GM12874 (cell line): ENCODE measurements around the gene KIF13A.

ENCODE experiments used
- TF ChIP-seq, protein P1 (sequence below): IDR thresholded peaks from 2 replicates; pipeline ENCODE4 v1.5.1; 2011; ENCODE audit warnings: low read depth, mild to moderate bottlenecking, control low read depth, low read length, moderate library complexity; ENCODE audit not compliant: insufficient read depth

The KIF13A gene

DNA sequence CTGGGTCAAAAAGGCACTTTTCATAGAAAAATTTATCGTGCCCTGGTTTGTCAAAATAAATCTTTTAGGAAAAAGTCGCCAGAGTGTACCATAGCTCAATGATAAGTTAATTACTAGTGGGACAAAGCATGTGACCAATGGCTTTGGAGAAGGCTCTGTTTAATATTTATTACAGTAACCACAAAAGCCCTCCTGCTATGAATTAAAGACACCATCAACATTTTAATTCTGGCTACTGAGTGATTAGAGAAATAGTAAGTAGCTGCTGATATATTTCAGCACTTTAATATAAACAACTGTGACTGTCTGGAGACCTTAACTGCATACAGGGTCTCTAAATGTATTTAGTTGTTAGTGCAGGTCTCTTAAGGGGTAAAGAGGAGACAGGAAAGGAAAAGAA lies 38.3 kb downstream of the KIF13A start:
- TF ChIP-seq, protein P1, sequence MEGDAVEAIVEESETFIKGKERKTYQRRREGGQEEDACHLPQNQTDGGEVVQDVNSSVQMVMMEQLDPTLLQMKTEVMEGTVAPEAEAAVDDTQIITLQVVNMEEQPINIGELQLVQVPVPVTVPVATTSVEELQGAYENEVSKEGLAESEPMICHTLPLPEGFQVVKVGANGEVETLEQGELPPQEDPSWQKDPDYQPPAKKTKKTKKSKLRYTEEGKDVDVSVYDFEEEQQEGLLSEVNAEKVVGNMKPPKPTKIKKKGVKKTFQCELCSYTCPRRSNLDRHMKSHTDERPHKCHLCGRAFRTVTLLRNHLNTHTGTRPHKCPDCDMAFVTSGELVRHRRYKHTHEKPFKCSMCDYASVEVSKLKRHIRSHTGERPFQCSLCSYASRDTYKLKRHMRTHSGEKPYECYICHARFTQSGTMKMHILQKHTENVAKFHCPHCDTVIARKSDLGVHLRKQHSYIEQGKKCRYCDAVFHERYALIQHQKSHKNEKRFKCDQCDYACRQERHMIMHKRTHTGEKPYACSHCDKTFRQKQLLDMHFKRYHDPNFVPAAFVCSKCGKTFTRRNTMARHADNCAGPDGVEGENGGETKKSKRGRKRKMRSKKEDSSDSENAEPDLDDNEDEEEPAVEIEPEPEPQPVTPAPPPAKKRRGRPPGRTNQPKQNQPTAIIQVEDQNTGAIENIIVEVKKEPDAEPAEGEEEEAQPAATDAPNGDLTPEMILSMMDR, result no peak

DNA sequence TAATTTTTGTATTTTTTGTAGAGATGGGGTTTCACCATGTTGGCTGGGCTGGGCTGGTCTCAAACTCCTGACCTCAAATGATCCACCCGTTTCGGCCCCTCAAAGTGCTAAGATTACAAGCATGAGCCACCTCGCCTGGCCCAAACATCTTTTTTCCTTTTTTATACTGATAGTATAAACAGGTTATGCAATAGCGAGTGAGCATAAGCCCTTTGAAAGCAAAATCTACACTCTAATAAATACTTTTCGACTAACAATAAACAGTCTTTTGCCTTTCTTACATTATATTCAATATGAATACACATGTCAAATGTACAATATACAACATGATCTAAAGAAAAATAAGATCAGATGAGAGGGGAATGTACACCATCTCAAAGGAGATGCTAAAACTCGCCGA lies 38.7 kb downstream of the KIF13A start:
- TF ChIP-seq, protein P1, result no peak

DNA sequence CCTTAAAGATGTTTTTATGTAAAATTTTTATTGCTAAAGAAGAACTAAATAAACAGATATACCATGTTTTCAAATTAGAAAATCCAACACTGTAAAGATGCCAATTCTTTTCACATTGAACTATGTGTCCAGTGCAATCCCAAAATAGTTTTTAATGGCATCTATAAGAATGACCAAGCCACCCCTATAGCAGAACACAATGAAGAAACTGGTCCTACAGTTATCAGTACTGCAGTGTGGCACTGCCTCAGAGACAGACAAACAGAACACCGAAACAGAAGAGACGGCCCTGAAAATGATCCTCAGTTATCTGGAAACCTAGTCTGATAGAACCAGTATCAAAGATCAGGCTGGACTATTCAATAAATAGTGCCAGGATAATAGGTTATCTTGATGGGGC lies 41.9 kb downstream of the KIF13A start:
- TF ChIP-seq, protein P1, result no peak

DNA sequence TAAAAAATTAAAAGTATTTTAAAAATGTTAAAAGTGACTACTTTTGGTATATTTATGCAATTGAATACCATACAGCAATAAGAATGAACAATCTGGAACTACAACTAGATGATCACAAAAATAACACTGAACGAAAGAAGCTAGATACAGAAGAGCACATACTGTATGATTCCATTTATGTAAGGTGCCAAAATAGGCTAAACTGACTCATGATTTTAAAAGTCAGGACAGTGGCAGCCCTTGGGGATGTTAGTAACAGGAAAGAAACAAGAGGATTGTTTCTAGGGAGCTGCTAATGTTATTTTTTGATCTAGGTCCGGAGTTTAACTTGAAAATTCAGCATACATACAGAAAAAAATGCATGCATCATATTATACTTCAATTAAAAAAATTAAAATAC lies 42.3 kb downstream of the KIF13A start:
- TF ChIP-seq, protein P1, result no peak

DNA sequence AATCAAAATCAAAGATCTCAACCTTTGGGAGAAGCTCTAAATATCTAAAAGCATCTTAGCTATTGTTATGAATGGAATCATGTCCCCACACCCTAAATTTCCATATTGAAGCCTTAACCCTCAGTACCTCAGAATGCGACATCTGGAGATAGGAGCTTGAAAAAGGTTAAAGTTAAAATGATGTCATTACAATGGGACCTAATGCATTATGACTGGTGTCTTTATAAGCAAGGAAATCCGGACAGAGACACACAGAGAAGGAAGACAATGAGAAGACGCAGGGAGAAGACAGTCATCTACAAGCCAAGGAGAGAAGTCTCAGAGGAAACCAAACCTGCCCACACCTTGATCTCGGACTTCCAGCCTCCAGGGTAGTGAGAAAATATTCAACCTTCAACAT lies 46.1 kb downstream of the KIF13A start:
- TF ChIP-seq, protein P1, result no peak

DNA sequence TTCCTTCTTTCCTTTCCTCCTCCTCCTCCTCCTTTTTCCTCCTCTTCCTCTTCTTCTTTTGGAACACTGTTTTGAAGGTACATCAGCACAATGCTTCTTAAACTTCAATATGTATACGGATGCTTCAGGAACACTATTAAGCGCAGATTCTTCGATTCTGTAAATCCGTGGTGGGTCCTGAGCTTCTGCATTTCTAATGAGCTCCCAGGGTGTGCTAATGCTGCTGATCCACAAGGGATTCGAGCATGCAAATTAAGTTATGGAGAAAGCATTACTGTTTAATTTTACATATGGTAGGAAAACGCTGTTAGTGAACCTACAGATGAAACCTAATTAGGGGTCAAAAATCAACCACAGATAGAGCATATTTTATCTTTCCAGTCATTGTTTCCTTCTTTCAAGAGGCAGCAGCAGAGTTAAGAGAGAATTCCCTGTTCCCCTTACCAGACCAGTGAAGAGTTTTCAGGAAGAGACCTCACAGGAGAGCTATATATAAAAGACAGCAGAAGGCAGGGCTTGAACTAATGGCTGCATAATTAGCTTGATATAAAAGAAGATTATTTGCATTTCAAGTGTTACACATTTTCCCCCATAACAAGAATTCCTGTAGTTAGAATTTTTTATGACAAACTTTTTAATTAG lies 47.2 kb downstream of the KIF13A start:
- TF ChIP-seq, protein P1, result no peak

DNA sequence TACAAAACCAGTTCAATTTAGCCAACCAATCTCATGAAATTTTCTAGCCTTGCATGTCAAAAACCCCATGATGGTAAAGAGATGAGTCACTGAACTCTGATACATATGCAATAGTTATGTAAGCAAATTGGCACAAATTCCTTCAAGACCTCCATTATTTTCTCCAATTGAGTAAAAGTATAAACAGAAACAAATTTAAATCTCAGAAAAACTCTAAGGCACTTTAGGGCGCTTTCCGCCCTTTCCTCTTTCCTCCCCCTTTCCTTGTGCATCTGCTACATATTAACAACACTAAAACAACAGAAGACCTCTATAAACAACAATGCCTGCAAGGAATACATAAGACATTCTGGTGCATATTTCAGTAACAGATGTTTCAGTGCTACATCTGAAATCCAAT lies 48.5 kb downstream of the KIF13A start:
- TF ChIP-seq, protein P1, result no peak
